HCT116 (cell line): ENCODE measurements around the gene PHOX2A.

Experiments
- EZH2 ChIP-seq: fragments of 200-600 bp; sonication (generic); IDR thresholded peaks from 2 replicates; pipeline ENCODE4 v1.6.1; 2017; ENCODE audit warnings: antibody characterized with exemption, mixed run types
- POLR2A ChIP-seq: IDR thresholded peaks from 2 replicates; pipeline ENCODE4 v1.7.0; 2011; ENCODE audit warnings: borderline replicate concordance; ENCODE audit not compliant: insufficient read depth, insufficient read length; ENCODE audit errors: extremely low read depth

- TF ChIP-seq POLR2A (no peak), EZH2 (no peak)
These were observed 54.3 kb downstream of the PHOX2A start for GRCh38 chr11:72189455-72190250.
